NB4 (cell line): ENCODE results near the gene SOCS2.

Experiments used
- CTCF ChIP-seq: IDR thresholded peaks from one replicate; pipeline ENCODE4 v1.5.1; 2012; ENCODE audit warnings: low read depth, low read length
- MAX ChIP-seq: IDR thresholded peaks from 2 replicates; pipeline ENCODE4 v1.6.1; 2011; ENCODE audit warnings: low read depth, low read length

DNA sequence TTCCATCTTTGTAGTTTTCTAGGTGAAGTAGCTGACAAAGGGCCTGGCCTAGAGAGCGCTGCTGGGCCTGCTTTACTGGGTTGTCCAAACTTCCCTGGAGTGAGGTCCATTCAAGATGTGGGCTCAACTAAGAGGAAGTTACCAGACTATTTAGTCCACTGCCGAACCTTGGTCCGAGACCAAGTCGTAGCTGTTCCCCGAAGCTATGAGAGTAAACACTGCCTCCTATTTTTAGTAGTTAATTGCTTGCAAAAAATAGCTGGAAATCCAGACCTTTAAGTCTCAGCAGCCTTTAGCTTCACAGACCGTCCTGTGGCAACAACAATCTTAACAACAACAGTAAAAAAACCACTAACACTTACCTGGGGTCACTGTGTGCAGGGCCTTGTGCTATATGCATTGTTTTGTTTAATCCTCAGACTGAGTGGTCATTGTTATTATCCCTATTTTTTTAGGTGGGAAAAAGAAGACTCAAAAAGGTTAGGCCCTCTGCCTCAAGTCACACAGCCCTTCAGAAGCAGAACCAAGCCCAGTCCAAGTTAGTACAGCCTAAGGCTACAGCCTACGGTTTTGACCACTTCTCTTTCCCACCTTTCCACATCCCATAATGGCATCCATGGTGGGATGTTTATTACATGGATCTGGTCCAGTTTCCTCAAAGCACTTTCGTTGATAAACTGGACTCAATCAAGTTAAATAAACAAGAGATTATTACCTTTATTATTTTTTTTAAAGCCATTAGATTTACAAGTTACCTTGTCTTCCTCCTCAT is 30.6 kb downstream of the SOCS2 start:
- TF ChIP-seq MAX (no peak), CTCF (no peak)
